Glomerular visceral epithelial cell (primary cell): ENCODE results near the gene CENPK.
"Not testable (repeated sequence)": the region's sequence is repeated elsewhere in the genome, so short reads cannot be mapped to it uniquely, and the experiment has no call there.

Source experiments
- DNase-seq: peaks from one replicate; pipeline ENCODE4 v3.0.0-alpha.2; 2016; ENCODE audit errors: extremely low spot score

Gene CENPK, protein sequence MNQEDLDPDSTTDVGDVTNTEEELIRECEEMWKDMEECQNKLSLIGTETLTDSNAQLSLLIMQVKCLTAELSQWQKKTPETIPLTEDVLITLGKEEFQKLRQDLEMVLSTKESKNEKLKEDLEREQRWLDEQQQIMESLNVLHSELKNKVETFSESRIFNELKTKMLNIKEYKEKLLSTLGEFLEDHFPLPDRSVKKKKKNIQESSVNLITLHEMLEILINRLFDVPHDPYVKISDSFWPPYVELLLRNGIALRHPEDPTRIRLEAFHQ

GRCh38 chr5:65562731-65563701, at the start of gene CENPK, which contains the start of gene PPWD1:
CENPK (minus strand) TSS chr5:65563168; CDS start chr5:65554907, 8,261 bp downstream.
PPWD1 (plus strand) TSS chr5:65563296; CDS start chr5:65563311, 15 bp downstream.
- peak; percentile 97 for DNase-seq

DNA sequence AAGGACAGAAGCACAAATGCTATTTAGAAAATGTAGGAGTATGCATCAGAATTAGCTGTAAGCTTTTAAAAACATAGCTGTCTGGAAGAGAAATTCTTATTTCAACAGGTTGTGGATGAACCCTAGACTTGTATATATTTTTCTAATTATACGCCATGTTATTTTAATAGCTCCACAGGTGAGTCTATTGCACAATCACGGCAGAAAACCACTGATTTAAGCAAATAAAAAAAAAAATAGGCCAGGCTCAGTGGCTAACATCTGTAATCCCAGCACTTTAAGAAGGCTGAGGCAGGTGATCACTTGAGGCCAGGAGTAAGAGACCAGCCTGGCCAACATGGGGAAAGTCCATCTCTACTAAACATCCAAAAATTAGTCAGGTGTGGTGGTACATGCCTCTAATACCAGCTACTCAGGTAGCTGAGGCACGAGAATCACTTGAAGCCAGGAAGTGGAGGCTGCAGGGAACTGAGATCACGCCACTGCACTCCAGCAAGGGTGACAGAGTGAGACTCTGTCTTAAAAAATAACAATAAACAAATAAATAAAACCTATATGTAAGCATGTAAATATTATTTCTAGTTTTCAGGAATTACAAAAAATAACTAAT, 49.4 kb upstream of the CENPK start:
- no peak for DNase-seq

DNA sequence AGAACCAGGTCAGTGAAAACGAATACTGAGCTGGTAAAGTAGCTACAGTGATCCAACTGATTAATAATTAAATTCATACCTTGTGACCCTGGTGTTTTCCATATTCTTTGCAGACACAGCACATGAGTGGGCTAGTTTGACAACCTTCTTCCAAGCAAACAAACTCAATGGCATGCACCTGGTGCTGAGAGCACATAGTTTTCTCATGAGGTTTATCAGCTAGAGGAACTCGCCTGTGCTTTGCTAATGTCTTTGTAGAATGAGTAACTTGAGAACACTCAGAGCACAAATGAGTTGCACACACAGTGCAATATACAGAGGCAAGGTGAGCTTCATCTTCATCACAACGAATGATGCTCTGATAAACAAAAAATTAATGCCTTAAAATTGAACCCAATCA, 48.6 kb upstream of the CENPK start:
- DNase-seq, result peak; percentile 72

DNA sequence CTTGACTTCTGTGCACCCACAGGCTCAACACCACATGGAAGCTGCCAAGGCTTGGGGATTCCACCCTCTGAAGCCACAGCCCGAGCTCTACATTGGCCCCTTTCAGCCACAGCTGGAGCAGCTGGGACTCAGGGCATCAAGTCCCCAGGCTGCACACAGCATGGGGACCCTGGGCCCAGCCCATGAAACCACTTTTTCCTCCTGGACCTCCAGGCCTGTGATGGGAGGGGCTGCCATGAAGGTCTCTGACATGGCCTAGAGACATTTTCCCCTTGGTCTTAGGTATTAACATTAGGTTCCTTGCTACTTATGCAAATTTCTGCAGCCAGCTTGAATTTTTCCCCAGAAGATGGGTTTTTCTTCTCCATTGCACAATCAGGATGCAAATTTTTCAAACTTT, 38.8 kb upstream of the CENPK start:
- DNase-seq, result not testable (repeated sequence)

DNA sequence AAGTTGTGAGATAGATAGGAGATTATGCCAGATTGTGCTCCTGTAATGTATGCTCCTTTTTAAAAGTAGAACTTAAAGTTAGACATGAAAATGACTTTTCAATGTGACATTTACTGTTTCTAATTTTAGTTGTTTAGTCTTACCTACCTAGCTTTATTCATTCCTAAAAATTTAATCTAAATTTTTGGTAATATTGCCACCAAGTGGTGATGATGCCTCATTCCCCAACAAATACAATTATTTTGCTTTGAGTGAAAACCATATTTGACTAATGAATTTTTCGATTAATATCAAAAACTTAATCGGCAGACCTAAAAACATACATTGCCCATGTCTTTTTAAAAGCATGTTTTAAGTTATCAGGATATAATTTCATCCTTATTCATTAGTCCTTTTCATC, 25.7 kb upstream of the CENPK start:
- no peak for DNase-seq

DNA sequence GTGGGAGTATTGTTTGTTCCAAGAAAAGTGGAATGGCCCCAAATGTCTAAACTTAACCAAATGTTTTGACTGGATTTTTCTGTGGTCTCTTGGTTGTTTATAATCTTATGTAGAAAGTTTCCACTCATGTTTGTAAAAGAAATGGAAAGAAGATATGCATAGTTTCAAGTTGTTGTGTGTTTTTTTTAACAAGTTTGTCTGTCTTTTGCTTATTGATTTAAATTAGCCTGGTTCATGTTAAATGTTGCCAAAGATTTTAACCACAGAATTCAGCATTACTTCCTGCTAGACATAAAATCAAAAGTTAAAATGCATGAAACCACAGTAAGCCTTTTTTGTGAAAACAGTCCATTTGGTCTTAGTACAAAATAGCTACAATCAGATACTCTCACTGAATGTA, 14.2 kb upstream of the CENPK start:
- DNase-seq, result no peak

DNA sequence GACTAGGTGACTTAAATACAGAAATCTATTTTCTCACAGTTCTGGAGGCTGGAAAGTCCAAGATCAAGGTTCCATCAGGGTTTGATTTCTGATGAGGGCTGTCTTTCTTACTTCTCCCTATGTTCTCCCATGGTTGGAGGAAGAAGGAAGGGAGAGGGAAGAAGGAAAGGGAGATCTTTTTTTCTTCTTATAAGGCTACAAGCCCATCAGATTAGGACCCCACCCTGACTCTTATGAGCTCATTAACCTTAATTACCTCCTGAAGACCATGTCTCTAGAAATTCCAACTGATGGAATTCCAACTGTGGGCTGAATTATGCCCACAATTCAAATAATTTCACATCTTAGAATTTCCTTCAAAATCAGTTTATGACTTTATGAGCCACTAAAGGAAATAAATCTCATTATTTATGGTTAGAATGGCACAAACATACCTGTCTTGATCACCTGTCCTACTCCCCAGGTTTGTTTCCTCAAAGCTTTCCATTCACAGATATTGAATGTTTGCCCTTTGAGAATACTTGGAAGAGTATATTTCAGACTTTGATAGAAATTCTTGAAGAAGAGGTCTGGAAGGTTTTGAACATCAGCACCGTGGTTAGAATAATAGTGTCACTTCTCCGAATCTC, 7.7 kb upstream of the CENPK start:
- no peak for DNase-seq

DNA sequence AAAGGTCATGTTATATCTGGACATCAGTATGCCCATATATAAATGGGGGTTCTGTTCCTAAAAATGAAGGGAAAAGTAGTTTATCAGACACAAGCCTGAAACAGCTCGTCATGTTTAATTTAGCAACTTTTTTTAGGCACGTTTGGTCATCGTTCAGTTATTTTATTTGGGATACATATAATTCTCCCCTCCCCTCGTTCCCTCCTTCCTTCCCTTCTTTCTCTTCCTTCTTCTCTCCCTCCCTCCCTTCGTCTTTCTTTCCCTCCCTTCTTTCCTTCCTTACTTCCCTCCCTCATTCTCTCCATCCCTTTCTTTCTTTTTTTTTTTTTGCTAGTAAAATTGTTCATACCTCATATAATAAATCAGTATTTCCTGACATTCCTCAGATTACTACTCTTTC, 3.5 kb upstream of the CENPK start:
- DNase-seq, result no peak

DNA sequence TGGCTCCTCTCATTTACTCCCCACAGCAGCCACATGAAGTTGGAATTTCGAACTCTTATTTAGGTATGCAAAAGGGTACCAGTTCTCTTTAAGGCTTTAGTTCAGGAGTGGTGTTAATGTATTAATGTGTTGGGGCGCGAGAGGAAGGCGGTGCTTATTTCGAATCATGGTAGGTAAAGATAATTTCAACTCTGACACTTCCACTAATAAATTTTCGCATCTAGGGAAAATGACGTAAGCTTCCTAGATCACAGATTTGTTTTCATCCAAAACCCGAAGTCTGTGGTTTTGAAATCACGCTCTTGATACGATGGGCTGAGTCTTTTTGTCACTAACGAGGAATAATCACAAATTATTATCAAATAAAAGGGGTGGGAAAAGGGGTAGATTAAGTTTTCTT, 809 bp upstream of the CENPK start:
- peak; percentile 4 for DNase-seq

DNA sequence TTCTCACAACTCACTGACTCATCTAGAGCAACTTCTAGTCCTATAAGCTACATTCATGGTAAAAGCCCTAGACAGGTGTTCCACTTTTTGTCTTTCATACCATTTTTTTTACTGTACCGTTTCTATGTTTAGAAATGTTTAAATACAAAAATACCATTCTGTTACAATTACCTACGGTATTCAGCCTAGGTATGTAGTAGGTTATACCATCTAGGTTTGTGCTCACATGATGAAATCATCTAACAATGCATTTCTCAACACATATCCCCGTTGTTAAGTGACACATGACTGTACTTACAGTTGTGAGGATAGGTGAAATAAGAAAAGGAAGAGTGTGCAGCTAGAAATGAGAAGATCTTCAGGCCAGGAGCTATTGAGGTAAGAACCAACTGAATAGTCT, 6.2 kb downstream of the CENPK start:
- DNase-seq, result no peak

DNA sequence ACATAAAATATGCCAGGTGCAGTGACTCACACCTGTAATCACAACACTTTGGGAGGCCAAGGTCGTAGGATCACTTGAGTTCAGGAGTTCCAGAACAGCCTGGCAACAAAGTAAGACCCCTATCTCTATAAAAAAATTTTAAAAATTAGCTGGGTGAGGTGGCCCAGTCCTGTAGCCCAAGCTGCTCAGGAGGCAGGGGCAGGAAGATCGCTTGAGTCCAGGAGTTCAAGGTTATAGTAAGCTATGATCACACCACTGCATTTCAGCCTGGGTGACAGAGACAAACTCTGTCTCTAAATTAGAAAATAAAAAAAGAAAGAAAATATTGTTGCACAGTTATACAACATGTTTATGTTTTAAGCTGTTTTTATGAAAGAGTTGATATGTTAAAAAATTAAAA, 6.8 kb downstream of the CENPK start:
- no peak for DNase-seq

GRCh38 chr5:65555287-65555686, 7.7 kb downstream of the CENPK start:
- DNase-seq, result no peak

DNA sequence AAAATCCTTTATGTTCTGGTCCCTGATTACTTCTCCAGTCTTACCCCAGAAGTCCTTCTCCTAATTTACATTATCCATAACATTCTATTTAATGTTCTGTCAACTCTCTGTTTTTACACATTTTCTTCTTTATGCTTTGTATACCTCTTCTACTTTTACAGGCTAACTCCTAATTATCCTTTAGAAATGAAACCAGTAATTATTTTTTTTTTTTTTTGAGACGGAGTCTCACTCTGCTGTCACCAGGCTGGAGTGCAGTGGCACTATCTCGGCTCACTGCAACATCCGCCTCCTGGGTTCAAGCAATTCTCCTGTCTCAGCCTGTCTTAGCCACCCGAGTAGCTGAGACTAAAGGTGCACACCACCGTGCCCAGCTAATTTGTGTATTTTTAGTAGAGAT, 9.0 kb downstream of the CENPK start:
- DNase-seq, result no peak

DNA sequence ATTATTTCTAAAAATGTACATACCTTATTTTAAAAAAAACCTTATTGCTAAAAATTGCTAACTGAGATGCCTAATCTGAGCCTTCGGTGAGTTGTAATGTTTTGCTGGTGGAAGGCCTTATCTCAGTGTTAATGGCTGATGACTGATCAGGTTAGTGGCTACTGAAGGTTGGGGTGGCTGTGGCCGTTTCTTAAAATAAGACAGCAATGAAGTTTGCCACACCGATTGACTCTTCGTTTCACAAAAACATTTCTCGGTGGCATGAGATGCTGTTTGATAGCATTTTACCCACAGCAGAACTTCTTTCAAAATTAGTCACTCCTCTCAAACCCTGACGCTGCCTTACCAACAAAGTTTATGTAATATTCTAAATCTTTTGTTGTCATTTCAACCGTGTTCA, 14.7 kb downstream of the CENPK start:
- no peak for DNase-seq

DNA sequence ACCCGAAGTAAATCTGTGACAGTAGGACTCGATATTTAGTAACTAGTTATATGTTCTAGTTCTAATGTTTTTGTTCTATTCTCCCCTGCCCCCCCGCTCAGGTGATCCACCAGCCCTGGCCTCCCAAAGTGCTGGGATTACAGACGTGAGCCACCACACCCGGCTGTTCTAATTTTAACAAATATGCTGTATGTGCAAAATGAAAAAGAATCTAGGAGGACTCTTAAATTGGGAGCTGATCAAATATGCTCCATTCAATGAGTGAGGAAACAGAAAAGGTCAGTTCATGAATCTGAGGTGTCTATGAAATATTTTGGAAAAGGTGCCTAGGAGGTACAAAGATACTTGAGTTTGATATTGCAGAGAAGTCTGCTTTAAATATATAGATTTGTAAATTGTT, 16.8 kb downstream of the CENPK start:
- DNase-seq, result no peak

GRCh38 chr5:65544473-65544872, 18.5 kb downstream of the CENPK start:
- DNase-seq, result no peak

DNA sequence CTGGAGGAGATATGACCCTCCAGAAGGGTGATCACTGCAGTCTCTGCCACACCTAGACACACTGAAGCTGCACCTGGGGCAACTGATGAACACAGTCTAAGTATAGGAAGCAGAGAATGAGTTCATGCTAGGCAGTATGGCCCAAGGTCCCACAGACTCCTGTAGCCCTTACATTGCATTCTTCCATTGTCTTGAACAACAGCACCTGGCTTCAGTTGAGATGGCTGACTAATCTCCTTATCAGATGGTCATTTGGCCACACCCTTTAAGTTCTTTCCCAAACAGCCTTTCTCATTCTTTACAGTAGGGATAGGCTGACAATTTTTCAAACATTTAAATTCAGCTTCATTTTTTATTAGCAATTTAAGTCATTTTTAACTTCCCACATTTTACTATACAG, 23.1 kb downstream of the CENPK start:
- no peak for DNase-seq

DNA sequence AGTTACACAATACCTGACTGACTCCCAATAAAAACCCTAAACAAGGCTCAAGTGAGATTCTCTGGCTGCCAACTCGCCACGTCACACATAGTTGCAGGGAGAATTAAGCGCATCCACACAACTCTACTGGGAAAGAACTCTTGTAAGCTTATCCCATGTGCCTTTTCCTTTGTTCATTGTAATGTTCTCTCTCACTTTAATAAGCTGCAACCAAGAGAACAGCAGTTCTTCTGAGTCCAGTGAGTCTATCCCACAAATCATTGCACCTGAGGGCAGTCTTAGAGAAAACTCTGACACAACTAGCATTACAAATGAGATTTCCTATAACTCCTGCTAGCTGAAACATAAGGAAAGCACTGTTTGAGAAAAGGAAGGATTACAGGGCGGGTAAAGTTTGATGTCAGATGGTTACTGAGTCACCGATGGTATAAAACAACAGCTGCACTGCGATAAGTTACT, 27.4 kb downstream of the CENPK start:
- no peak for DNase-seq

DNA sequence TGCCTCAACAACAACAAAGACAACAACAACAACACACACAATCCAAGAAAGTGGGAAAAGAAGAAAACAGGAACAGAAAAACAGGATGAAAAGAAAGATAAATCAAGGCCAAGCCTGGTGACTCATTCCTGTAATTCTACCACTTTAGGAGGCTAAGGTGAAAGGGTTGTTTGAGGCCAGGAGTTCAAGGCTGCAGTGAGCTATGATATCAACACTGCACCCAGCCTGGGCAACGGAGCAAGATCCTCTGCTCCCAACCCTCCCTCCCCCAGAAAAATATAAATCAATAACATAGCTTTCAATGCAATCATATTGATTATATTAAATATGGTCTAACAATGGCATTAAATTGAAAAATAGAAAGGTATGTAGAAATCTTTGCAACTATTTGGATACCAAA, 32.1 kb downstream of the CENPK start:
- DNase-seq, result no peak

DNA sequence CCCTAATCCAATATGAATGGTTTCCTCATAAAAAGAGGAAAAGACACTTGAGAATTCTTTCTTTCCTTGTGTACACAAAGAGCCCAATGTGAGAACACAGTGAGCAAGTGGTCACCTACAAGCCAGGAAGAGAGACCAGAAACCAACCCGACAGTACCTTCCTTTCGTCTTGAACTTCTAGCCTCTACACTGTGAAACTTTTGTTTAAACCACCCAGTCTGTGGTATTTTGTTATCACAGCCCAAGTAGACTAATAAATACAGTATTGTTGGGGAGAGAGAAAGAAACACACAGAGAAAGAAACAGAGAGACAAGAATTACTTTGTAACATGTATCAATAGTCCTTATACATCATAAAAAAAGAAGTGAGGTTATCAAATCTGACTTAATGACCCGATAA, 37.2 kb downstream of the CENPK start:
- DNase-seq, result no peak

DNA sequence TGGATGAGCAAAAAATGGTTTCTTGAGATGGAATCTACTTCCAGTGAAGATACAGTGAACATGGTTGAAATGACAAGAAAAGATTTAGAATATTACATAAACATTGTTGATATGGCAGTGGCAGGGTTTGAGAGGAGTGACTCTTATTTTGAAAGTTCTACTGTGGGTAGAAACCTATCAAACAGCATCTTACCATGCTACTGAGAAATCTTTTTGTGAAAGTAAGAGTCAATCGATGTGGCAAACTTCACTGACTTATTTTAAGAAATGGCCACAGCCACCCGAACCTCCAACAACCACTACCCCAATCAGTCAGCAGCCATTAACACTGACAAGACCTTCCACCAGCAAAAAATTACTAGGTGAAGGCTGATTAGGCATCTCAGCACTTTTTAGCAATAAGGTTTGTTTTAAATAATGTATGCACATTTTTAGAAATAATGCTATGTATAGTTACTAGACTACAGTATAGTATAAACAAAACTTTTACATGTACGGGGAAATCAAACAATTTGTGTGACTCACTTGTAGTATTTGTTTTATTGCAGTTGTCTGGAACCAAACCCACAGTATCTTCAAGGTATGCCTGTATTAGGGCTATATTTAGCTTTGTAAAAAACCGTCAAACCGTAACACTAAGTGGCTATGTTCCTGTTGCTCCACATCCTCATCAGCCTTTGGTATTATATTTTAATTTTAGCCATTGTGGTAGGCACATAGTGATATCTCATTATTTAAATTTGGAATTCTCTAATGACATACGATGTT, 50.6 kb downstream of the CENPK start:
- peak; percentile 18 for DNase-seq
